ENCODE measurements around the gene TLL2. TPM values are rescaled to one million over a fixed set of nuclear protein-coding genes. Genes with fewer than 3 reads are reported as not detected.

TLL2 gene
- total RNA-seq, 1 donor from 2014 or later = 2.1 TPM

DNA sequence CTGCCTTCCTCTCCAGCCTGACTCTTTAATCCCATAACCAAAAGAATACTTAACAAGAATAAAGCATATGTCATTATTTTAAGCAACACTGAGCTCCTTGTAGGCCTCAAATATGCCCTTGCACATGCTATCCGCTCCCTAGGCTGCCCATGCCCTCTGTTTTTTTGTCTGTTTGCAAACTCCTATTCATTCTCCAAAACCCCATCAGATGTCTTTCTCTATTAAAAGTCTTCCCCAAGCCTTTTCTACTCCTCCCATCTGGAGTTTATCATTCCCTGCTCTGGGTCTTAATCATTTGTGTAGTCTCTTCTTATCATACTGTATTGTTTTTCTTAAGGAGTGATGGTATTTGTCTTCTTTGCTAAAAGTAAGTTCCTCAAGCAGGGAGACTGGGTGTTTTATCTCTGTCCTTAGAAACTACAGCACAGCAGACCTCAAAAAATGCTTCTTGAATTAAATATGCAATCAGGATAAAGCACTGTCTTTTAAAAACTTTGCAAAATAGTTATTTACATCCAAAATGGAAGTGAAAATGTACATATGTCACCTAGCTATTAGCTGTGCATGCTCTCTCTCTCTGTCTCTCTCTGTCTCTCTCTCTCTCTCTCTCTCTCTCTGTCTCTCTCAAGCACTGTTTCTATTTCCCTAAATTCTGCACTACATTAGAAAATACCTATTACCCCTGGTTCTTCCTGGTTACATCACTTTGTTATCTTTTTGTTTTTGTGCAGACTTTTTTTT, 98.4 kb downstream of the TLL2 start:
- Mint-ChIP-seq H3K9me3 (no peaks in the 10 kb centered on the region), H3K4me1 (peaks cover 12% of the 10 kb centered on the region), H3K27me3 (ENCODE audit: low read depth) (peaks cover 7% of the 10 kb centered on the region), H3K36me3 (ENCODE audit: low read depth) (no peaks in the 10 kb centered on the region), H3K27ac (ENCODE audit: unreplicated experiment) (no peak overlapping the region), H3K4me3 (no peak overlapping the region)
- TF ChIP-seq, protein P1, sequence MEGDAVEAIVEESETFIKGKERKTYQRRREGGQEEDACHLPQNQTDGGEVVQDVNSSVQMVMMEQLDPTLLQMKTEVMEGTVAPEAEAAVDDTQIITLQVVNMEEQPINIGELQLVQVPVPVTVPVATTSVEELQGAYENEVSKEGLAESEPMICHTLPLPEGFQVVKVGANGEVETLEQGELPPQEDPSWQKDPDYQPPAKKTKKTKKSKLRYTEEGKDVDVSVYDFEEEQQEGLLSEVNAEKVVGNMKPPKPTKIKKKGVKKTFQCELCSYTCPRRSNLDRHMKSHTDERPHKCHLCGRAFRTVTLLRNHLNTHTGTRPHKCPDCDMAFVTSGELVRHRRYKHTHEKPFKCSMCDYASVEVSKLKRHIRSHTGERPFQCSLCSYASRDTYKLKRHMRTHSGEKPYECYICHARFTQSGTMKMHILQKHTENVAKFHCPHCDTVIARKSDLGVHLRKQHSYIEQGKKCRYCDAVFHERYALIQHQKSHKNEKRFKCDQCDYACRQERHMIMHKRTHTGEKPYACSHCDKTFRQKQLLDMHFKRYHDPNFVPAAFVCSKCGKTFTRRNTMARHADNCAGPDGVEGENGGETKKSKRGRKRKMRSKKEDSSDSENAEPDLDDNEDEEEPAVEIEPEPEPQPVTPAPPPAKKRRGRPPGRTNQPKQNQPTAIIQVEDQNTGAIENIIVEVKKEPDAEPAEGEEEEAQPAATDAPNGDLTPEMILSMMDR (conservative IDR thresholded peaks at IDR 0.05) = no peak
- no peak for DNase-seq (ENCODE audit: low read depth, low spot score)

DNA sequence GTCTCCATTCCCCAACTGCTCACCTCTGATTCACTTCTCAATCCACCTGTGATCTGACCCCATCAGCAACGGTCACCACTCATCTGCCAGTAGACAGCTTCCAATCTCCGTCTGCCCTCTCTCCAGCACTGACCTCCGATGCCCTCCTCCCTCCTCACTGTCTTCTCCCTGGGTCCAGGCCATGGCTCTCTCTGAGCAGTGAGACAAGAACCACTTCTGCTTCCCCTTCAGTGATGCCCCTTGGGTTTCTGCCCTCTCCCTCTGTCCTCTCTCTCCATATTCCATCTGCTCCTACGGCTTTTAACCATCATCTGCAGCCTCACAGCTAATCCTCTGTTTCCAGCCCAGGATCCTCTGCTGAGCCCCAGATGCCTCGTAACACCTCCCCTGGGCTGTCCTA, 99.4 kb downstream of the TLL2 start:
- no peak overlapping the region for H3K27ac Mint-ChIP-seq (ENCODE audit: unreplicated experiment)

DNA sequence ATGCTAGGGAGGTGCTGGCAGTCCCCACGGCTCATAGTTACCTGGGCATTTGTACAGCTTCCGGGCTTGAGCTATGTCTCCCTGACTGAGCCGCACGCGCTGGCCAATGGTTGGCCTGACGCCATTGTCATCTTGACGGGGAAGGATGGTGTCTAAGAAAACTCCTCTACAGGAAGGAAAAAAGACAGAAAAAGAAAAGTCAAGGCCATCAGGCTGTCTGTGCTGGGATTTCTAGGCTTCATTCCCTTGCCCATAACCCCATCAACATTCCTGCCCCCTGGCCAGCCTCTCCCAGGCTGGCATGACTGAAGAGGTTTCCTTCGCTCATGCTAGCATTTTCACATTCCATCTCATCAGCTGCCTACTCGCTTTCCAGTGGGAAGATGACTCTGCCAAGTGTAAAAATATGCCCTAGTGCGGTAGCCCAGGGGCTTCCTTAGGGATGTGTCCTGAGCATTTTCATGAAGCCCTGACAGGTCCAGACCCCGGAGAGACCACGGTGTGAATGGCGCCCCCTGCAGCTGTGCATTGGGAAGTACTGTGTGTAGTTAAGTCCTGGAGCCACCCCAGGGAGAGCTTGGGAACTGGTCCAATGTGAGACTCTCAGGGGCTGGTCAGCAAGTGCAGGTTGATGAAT, 100.5 kb downstream of the TLL2 start:
- Mint-ChIP-seq H3K4me1 (no peaks in the 10 kb centered on the region), H3K27ac (ENCODE audit: unreplicated experiment) (no peak overlapping the region), H3K36me3 (ENCODE audit: low read depth) (no peaks in the 10 kb centered on the region), H3K9me3 (no peaks in the 10 kb centered on the region), H3K27me3 (ENCODE audit: low read depth) (peaks cover 7% of the 10 kb centered on the region), H3K4me3 (no peak overlapping the region)
- TF ChIP-seq, protein P1 (conservative IDR thresholded peaks at IDR 0.05) = peak; percentile 18
- no peak for DNase-seq (ENCODE audit: low read depth, low spot score)

More for the DNA sequence above, 99.4 kb downstream of the TLL2 start:
- Mint-ChIP-seq H3K4me3 (no peak overlapping the region), H3K27me3 (ENCODE audit: low read depth) (peaks cover 7% of the 10 kb centered on the region), H3K36me3 (ENCODE audit: low read depth) (no peaks in the 10 kb centered on the region), H3K9me3 (no peaks in the 10 kb centered on the region), H3K4me1 (peaks cover 5% of the 10 kb centered on the region)
- no peak for DNase-seq (ENCODE audit: low read depth, low spot score)
- TF ChIP-seq, protein P1 (conservative IDR thresholded peaks at IDR 0.05) = no peak

DNA sequence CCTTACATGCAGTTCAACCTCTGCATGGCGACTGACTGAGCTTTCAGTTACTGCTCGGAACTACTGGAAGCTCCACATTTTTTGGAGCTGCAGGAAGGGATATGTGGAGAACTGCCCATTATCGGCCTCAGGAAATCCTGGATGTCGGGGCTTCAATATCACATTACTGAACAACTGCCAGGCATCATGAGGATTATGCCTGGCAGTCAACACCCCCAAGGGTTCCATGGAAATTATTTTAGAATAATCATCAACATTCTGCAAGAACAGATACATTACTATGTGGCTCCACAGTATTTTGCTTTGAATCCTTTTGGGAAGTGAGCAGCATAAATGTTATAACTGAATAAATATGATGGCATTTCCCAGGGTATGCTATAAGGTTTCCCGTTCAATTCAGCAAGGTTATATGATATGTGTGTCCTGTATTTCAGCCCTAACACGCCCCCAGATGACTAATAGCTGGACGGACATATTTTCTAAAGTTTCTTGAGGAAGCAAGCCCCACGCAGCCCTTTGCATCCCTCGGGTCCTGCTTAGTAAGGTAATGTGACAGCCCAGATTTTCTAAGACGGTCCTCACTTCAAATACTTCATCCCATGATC, 101.9 kb downstream of the TLL2 start:
- TF ChIP-seq, protein P1 (conservative IDR thresholded peaks at IDR 0.05) = no peak
- H3K36me3 Mint-ChIP-seq (ENCODE audit: low read depth) = no peaks in the 10 kb centered on the region
- no peak overlapping the region for H3K27ac Mint-ChIP-seq (ENCODE audit: unreplicated experiment)
- no peaks in the 10 kb centered on the region for H3K9me3 Mint-ChIP-seq
- H3K27me3 Mint-ChIP-seq (ENCODE audit: low read depth) = peaks cover 12% of the 10 kb centered on the region
- no peak for DNase-seq (ENCODE audit: low read depth, low spot score)
- H3K4me3 Mint-ChIP-seq = no peak overlapping the region
- H3K4me1 Mint-ChIP-seq = peaks cover 6% of the 10 kb centered on the region

DNA sequence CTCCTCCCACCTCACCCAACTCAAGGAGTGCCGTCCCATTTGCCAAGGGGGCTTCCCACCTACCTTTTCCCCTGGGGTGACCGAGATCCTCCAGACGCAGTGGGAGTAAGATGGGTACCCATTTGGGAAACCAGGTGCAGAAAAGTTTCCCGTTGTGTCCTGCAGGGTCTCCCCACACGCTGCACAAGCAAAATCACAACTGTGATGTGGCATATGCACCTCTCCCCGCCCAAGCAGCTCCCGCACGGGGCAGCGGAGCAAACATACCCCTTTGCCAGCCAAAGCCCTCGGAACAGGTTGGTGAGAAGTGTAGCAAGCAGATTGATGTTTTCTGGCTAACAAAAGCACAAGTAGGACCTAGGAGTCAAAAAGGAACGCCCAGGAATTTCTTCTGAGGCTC, 103.4 kb downstream of the TLL2 start:
- no peaks in the 10 kb centered on the region for H3K36me3 Mint-ChIP-seq (ENCODE audit: low read depth)
- H3K9me3 Mint-ChIP-seq = no peaks in the 10 kb centered on the region
- H3K27ac Mint-ChIP-seq (ENCODE audit: unreplicated experiment) = no peak overlapping the region
- peaks cover 11% of the 10 kb centered on the region for H3K4me1 Mint-ChIP-seq
- peaks cover 12% of the 10 kb centered on the region for H3K27me3 Mint-ChIP-seq (ENCODE audit: low read depth)
- TF ChIP-seq, protein P1 (conservative IDR thresholded peaks at IDR 0.05) = no peak
- no peak overlapping the region for H3K4me3 Mint-ChIP-seq
- DNase-seq (ENCODE audit: low read depth, low spot score) = no peak
